ENCODE measurements around the gene PEX12.

DNA sequence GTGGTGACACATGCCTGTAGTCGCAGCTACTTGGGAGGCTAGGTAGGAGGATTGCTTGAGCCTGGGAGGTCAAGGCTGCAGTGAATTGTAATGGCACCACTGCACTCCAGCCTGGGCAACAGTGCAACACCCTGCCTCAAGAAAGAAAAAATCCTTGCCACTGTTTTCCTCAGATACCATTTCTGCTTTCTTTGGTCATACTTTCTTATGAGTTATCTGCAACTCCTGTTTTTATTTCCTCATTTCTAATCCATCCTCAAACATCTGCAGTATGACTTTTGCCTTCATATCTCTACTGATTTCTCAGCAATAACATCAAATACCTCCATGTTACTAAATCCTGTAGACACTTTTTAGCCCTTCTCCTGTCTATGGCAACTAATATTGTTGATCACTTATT lies 5.7 kb upstream of the PEX12 start:
- TF ChIP-seq, protein P1, sequence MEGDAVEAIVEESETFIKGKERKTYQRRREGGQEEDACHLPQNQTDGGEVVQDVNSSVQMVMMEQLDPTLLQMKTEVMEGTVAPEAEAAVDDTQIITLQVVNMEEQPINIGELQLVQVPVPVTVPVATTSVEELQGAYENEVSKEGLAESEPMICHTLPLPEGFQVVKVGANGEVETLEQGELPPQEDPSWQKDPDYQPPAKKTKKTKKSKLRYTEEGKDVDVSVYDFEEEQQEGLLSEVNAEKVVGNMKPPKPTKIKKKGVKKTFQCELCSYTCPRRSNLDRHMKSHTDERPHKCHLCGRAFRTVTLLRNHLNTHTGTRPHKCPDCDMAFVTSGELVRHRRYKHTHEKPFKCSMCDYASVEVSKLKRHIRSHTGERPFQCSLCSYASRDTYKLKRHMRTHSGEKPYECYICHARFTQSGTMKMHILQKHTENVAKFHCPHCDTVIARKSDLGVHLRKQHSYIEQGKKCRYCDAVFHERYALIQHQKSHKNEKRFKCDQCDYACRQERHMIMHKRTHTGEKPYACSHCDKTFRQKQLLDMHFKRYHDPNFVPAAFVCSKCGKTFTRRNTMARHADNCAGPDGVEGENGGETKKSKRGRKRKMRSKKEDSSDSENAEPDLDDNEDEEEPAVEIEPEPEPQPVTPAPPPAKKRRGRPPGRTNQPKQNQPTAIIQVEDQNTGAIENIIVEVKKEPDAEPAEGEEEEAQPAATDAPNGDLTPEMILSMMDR (IDR thresholded peaks at IDR 0.05) = no peak
- no peak for TF ChIP-seq ZFX (IDR thresholded peaks at IDR 0.05; ENCODE audit: borderline replicate concordance)
